Gastrocnemius medialis (tissue), 4 donors: ENCODE results near the gene NUCKS1.

ENCODE experiments used
- CTCF ChIP-seq, 5 experiments: fragments of 450-650 bp in 3 of 5; fragments of 200-600 bp in 2 of 5; sonication (generic) in 2 of 5; IDR thresholded peaks in 4 of 5; conservative IDR thresholded peaks in 1 of 5; 1 replicate in 4 of 5; 2 replicates in 1 of 5; pipeline ENCODE4 v1.5.1; 2016 to 2019; ENCODE audit warnings: antibody characterized with exemption in 5 of 5, mild to moderate bottlenecking in 3 of 5, moderate library complexity in 3 of 5
- POLR2A ChIP-seq, 2 donors: fragments of 450-650 bp; IDR thresholded peaks; one replicate each; pipeline ENCODE4 v1.6.1; 2017; ENCODE audit warnings: antibody characterized with exemption in 2 of 2, mild to moderate bottlenecking in 2 of 2, moderate library complexity in 2 of 2

DNA sequence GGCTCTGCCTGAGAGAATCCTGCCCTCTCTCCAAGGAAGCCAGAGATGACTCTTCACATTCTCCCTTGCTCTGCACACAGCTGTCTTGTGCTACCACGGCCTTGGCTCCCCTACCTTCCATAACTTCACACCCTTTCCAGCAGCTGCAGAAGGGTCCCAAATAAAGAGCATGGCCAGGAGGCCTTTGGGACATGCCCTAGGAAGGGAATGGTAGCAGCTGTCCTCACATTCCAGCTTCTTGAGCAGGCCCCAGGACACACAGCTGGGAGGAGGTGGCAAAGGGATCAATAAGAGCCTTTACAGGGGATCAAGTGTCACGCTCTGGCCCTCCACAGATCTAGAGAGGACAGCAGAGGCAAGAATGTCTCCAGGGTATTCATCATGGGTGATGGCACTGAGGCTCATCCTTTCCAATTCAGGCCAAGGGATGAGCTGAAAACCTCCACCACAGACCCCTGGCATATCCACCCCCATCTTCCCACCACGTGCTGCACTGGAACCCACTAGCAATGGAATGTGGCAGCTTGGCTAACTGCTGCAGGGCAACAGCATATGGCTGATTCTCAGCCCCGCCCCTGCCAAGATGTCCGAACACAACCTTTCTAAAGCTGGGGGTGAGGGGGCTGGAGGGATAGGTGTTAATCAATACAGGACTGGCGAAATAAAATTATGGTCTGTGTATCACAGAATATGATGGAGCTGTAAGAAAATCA lies 43.1 kb upstream of the NUCKS1 start:
- TF ChIP-seq POLR2A (IDR thresholded peaks at IDR 0.05) (no peak), CTCF (IDR thresholded peaks at IDR 0.05 in 4 of 5, conservative IDR thresholded peaks at IDR 0.05 in 1 of 5) (no peak)
